Retinal pigment epithelial cell (primary cell): ENCODE results near the gene PZP.
"Not testable (repeated sequence)": the region's sequence is repeated elsewhere in the genome, so short reads cannot be mapped to it uniquely, and the experiment has no call there.

Source experiments
- DNase-seq: peaks from one replicate; pipeline ENCODE4 v3.0.0-alpha.2; 2010; ENCODE audit warnings: low read depth
- H3K4me3 ChIP-seq: 2 replicates; pipeline ENCODE4 v1.5.1; 2011; ENCODE audit warnings: mild to moderate bottlenecking, low read length, control low read depth, moderate library complexity
- TF ChIP-seq, protein P1 (sequence below): conservative IDR thresholded peaks from 2 replicates; pipeline ENCODE4 v1.5.1; 2011; ENCODE audit warnings: low read depth, low read length, control low read depth, inconsistent platforms

The PZP gene

DNA sequence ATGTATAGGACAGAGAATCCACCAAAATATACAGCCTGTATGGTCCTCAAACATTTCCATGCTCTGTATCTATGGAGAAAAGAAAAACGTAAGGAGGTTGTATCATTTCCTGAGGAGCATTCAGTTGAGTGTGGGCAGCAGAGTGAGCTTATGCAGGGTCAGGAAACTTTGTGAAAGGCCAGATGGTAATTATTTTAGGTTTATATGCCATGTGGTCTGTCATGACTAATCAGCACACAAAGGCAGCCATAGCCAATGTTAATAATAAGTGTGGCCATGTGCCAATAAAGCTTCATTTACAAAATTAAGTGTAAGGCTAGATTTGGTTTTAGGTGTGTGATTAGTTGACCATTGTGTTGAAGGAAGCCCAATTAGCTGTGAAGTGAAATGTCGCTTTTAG lies 59.3 kb downstream of the PZP start:
- no peak for DNase-seq
- H3K4me3 ChIP-seq, result no peak overlapping the region
- TF ChIP-seq, protein P1, sequence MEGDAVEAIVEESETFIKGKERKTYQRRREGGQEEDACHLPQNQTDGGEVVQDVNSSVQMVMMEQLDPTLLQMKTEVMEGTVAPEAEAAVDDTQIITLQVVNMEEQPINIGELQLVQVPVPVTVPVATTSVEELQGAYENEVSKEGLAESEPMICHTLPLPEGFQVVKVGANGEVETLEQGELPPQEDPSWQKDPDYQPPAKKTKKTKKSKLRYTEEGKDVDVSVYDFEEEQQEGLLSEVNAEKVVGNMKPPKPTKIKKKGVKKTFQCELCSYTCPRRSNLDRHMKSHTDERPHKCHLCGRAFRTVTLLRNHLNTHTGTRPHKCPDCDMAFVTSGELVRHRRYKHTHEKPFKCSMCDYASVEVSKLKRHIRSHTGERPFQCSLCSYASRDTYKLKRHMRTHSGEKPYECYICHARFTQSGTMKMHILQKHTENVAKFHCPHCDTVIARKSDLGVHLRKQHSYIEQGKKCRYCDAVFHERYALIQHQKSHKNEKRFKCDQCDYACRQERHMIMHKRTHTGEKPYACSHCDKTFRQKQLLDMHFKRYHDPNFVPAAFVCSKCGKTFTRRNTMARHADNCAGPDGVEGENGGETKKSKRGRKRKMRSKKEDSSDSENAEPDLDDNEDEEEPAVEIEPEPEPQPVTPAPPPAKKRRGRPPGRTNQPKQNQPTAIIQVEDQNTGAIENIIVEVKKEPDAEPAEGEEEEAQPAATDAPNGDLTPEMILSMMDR, result no peak

DNA sequence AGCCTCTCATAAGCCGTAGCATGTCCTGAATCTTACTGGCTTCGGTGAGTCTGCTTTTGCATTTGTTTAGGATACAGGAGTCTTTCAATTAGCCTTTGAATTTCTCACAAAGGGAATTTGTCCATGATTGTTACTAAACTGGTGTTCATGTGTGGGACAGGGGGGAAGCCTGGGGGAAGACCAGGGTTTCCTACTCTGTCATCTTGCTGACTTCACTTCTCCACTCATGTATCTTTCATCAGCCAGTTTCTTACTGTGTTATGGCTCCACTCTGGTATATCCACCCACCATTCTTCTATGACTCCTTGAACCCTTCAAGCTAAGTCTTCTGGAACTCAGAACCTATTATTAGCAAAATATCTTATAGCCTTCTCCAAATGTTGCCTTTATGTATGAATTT lies 60.7 kb downstream of the PZP start:
- no peak for DNase-seq
- H3K4me3 ChIP-seq, result no peak overlapping the region
- TF ChIP-seq, protein P1, result no peak

DNA sequence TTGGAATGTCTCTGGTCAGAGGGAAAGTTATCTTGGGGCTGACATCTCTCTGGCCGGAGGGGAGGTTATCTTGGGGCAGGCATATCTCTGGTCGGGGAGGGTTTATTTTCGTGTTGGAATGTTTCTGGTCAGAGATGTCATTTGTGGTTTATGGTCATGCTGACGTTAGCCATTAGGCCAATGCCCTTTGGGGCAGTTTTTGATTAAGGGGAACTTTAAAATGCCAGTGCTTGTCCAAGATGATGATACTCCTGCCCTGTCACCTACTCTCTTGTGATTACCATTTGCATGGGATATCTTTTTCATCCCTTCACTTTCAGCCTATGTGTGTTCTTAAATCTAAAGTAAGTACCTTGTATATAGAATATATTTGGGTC lies 63.5 kb downstream of the PZP start:
- DNase-seq, result no peak
- TF ChIP-seq, protein P1, result no peak
- no peak overlapping the region for H3K4me3 ChIP-seq

DNA sequence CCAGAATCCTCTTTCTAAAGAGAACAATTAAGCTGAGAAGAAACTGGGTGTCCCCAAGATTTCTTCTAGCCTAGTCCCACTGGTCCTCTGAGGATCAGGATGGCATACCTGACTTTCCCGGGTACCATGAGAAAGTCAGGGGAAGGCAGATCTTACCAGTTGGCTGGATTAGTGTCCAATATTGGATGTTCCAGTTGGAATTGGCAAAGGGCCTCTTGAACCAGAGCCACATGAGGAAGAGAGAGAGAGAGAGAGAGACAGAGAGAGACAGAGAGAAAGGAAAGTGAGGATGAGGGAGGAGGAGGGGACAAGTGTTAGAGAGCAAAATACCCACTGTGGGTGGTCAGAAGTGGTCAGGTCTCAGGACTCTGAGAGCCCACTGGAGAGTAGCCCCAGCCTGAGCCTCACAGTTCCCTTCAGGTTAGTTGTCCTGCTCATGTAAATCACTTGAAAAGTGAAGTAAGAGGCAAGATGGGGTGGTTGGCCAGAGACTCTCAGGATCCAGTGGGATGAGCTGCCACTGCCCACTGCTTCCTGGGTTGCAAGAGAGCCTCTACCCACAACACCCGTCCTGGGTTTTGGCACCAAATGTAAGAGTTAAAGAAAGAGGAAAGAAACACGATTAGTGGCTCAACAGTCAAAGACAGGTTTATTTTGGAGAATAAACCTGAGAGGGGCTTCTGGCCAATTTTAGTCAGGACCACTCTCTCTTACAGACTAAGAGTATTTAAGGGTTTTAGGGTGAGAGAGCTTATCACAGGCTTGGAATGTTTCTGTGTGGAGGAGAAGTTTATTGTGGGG lies 64.1 kb downstream of the PZP start:
- TF ChIP-seq, protein P1, result no peak
- DNase-seq, result no peak
- no peak overlapping the region for H3K4me3 ChIP-seq

DNA sequence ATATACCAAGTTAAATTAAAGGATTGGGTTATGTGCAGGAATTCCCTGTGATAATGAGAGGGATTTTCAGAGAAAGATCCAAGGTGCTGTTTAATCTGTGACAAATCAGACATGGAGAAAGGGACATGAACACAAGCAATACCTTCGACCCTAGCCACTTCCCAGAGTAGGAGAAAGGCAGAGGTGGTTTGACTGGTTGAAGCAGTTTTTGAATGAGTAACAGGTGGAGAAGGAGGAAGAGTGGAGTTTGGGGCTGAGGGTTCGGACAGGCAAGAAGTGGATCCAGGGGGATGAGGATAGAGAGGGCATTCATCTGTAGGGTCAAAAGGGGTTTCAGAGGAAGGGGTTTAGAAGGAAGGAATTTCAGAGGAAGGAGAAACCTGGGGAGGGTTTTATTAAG lies 65.1 kb downstream of the PZP start:
- no peak overlapping the region for H3K4me3 ChIP-seq
- no peak for DNase-seq
- TF ChIP-seq, protein P1, result no peak

DNA sequence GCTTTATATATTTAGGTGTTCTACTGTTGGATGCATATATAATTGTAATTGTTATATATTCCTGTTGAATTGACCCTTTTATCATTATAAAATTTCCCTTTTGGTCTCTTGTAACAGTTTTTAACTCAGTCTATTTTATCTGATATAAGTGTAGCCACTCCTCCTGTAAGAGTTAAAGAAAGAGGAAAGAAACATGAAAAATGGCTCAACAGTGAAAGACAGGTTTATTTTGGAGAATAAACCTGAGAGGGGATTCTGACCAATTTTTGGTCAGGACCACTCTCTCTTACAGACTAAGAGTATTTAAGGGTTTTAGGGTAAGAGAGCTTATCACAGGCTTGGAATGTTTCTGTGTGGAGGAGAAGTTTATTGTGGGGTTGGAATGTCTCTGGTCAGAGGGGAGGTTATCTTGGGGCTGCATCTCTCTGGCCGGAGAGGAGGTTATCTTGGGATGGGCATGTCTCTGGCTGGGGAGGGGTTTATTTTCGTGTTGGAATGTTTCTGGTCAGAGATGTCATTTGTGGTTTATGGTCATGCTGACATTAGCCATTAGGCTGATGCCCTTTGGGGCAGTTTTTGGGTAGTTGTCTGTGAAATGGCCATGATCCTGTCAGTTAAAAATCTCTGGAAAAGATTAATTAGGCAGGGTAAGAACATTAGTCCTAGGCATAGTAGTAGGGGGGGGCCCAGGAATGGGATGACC lies 68.5 kb downstream of the PZP start:
- H3K4me3 ChIP-seq, DNase-seq: not testable (repeated sequence)

DNA sequence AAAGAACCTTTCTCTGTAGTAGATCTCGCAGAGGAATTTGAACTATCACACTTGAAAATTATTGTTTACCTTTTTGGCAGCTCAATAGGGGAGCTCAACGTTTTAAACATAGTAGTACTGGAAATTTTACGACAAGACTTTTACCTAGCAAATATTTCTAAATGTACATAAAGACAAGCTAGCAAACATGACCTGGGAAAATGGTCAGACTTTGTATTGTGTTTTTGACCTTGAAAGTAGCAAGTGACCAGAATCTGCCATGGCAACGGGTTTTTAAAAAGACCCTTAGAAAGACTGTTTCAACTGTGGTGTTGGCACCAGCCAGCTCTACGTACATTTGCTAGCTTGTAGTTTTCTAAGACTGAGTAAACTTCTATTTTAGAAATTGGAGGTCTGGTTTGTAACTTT lies 72.3 kb downstream of the PZP start:
- TF ChIP-seq, protein P1, result no peak
- DNase-seq, result no peak
- no peak overlapping the region for H3K4me3 ChIP-seq
